Activated gamma-delta T cell treated with Interleukin-2 at 50 U/mL for 16 hours (primary cell): ENCODE data around the gene GALR1.
"Not testable (repeated sequence)": the region's sequence is repeated elsewhere in the genome, so short reads cannot be mapped to it uniquely, and the experiment has no call there.

Experiments
- DNase-seq: peaks from one replicate; pipeline ENCODE4 v3.0.0-alpha.2; 2020

GALR1 gene, protein sequence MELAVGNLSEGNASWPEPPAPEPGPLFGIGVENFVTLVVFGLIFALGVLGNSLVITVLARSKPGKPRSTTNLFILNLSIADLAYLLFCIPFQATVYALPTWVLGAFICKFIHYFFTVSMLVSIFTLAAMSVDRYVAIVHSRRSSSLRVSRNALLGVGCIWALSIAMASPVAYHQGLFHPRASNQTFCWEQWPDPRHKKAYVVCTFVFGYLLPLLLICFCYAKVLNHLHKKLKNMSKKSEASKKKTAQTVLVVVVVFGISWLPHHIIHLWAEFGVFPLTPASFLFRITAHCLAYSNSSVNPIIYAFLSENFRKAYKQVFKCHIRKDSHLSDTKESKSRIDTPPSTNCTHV

DNA sequence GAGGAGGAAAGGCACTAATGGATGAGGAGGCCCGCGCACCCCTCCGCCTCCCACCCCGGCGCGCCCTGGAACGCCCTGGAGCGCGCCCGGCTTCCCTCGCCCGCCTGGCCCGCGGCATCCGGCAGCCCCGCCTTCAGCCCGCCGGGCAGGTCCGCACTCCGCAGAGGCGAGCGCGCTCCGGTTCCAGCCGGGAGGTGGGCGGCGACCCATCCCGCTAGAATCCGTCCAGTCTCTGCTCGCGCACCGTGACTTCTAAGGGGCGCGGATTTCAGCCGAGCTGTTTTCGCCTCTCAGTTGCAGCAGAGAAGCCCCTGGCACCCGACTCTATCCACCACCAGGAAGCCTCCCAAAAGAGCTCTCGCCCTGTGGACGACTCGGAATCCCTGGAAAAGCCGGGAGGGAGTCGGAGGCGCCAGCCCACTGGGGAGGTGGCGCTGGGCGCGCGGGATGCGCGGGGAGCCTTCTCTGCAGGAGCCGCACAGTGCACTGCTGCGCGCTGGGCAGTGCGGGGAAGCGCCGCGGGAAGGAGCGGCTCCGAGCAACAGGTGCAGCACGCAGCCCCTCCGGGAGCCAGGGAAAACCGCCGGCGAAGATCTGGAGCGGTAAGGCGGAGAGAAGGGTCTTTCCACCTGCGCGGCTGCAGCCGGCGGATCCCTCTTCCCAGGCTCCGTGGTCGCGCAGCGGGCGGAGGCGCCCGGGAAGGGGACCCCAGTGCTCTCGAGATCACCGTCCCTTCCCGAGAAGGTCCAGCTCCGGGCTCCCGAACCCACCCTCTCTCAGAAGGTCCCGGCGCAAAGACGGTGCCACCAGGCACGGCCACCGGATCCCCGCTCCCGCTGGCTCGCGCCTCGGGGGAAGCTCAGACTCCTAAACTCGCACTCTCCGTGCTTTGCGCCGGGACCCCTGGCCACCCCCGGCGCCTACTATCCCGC is at the start of gene GALR1:
Gene GALR1 (plus strand): TSS at position 280 of the 932 bp plus-strand sequence. CDS start 701 bp downstream, outside the sequence.
- no peak for DNase-seq

DNA sequence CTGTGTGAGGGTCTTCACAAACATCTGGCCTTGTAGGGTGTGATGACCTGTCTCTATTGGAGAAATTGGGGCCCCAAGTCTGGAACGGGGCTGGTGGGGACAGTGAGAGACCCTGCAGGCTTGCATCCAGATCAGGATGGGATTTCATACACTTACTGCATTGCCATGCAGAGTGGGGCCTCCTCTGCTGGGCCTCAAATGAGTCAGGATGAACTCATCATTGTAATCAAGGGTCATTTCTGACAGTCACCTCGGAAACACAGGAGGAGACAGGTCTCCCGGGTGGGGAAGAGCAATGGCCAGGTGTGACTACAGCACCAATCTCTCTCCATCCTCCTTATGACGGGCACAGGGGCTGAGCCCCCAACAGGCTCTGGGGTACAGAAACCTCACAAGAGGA is 48.1 kb upstream of the GALR1 start:
- no peak for DNase-seq

DNA sequence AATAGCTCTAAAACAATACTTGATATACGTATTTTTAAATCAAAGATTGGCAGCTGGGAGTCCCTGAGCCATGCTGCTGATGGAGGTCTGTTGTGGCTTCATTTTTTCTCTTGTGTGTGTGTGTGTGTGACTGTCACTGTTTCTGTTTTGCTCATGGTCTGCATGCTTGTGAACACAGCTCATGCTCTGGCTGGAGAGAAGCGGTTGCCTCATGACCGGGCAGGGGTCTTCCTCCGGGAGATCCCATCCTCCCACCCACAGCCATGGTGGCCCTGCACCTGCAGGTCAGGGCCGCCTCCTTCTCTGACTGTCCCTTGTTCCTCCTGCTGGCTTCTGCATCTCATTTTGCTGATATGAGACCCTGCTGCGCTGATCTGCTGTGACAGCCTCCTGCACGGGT is 47.3 kb upstream of the GALR1 start:
- no peak for DNase-seq

DNA sequence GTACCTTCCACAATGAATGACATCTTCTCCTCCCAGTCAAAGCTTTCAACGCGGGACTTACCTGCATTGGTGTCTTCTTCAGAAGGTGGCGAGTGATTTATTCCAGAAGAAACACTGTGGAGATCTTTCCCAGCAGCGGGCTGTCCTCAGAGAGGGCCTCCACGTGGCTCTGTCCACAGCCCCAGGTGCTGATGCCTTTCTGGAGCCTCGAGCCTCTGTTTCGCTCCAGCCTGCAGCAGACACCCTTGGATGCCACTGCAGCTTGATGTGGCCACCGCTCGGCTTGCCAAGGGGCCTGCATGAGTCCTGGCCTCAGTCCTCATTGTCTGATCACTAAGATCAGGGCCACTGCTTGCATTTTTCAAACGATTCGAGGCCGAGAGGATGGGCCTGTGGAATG is 46.6 kb upstream of the GALR1 start:
- no peak for DNase-seq

DNA sequence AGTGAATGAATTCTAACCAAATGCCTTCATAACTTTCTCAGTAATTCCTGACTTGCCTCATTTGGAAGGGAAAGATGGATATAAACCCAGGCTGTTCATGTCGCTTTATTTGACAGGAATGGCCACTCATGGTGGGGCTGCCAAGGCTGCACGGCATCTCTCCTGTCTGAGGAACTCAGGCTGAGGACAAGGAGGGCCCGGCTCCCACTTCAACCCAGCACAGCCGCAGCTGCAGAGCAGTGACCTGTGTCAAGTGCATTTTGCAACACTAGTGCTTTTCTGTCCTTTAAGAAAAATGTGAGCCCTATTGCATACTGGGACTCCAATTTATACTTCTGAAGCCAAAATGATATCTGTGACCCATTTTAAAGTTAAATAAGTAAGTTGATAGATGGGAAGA is 45.8 kb upstream of the GALR1 start:
- DNase-seq: no peak

DNA sequence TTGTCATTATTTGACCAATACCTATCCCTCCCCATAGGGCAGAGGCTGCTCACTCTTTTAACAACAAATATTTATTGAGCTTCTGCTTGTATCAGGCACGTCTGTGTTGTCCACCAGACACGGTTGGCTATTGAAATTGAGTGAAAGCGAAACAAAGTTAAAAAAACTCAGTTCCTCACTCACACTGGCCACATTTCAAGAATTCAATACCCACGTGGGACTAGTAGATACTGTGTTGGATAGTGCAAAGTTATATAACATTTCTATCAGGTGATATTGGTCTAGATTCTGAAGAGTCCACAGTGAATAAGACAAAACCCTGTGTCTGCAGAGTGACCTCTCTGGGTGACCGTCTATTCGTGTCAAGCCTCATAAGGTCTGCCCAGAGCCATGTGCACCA is 43.9 kb upstream of the GALR1 start:
- DNase-seq: no peak

DNA sequence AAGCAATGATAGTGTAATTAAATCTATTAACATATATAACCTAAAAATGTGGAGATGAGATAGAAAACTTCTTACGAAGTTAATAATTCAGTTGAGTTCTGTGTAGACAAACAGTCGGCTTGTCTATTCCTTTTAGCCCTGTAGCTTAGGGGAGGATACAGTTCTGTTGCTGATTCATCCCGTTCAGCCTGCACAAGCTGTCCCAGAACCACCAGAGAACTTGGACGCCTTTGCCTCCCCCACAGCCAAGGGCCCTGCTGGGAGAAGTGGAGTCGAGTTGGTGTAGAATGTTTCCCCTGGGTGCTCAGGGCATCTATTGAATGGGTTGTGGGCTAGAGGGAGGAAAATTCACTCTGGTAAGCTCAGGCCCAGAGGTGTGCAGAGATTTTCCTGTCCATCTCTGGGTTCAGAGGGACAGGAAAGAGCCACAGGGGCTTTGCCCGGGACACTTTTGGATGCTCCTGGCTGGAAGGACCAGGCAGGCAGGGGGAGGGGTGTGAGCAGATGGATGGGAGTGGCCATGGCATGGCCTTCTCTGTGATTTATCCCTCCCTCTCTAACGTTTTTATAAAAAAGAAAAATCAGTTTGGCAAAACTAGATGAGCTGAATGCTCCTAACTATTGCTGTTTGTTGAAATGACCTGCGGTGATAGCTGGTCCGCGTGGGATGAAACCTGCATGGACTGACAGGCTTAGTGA is 42.8 kb upstream of the GALR1 start:
- no peak for DNase-seq

DNA sequence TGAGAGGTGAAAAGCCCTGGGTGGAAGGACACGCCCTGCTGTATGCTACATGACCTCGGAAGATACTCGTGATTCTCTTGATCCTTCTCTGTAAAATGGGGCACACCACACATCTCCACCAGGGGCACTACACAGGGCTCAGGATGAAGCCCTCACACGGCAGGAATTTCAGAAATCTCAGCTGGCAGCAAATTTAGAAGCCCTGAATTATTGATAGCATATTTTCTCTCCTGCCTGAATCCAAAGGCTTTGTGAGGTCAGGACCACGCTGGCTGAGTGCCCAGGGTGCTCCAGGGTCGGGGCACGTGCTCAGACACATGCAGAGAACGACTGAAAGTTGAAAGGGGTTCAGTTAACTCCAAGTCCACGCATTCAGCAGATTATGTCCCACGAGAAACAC is 42.1 kb upstream of the GALR1 start:
- DNase-seq: peak; percentile 35

DNA sequence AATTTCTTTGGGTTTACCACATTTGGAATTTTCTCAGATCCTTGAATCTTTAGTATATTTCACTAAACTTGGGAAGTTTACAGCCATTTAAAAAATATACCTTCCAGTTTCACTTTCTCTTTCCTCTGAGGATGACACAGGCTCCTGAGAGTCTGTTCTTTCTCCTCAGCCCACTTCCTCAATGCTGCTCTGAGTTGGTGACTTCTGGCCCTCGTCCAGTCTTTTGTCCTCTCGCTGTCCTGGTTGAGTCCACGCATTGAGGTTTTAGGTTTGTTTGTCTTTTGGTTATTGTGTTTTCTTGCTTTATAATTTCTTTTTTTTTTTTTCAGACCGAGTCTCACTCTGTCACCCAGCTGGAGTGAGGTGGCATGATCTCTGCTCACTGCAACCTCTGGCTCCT is 40.7 kb upstream of the GALR1 start:
- DNase-seq: no peak

DNA sequence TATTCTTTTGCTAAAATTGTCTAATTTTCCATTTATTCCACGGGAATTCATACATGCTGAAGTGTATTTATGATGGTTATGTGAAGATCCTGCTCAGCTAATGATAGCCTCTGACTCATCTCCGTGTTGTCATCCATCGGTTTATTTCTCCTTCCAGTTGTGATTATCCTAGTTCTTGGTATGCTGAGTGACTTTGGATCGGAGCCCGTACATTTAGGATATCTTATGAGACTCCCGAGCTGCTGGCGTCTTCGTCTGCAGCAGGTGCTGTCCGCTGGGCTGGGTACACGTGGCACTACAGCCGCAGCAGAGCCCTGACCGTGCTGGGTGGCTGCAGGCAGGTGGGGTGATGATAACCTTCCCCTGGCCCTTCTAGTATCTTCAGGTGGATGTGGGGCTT is 40.1 kb upstream of the GALR1 start:
- DNase-seq: no peak

DNA sequence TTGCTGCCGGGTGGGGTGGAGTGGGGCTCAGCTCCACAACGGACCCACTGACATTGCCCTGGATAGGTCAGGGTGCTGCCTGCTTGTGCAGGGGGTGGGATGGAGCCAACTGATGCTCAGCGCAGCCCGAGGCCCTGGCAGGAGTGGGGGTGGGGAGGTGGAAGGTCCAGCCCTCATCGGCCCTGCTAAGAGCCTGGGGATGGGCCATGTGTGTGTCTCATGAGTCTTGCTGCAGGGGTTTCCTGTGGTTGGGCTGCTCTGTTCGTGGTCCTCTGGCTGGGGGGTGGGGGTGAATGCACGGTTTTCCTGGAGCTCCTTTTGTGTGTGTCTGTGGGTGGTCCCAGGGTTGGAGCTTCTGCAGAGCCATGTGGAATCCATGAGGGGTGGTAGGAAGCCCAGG is 39.4 kb upstream of the GALR1 start:
- no peak for DNase-seq

DNA sequence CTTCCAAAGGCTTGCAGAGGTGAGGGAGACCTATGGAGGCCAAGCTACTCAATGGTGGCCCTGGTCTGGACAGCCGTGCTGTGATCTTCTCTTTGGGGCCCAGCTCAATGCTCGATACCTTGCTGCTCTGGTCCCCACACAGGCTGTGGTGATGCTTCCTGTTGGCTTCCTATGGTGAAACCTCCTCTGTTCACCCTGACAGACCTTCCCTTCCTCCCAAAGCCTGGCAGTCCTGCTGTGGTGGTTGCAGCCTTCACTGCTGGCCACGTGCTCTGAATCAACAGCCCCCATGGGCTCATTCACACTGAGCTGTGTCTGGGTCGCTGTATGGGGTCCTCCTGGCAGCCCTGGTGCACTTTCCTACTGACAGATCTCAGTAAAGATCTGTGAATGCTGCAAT is 31.0 kb upstream of the GALR1 start:
- no peak for DNase-seq

DNA sequence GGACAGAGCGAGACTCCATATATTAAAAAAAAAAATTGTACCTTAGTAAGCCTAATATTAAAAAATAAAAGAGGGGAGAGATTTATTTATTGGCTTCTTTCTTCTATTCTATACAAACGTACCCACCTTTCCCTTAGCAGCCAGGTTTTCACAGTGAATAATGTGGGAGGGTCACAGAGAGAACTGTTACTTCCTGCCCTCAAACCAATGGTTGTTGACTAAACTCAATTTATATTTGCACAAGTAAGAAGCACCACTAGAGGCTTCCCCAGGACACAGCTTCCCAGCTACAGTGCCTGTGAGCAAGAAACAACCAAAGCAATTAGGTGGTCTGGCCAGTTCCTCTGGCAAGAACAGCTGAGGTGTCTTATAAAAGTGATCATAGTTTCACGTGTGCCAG is 28.9 kb upstream of the GALR1 start:
- no peak for DNase-seq

DNA sequence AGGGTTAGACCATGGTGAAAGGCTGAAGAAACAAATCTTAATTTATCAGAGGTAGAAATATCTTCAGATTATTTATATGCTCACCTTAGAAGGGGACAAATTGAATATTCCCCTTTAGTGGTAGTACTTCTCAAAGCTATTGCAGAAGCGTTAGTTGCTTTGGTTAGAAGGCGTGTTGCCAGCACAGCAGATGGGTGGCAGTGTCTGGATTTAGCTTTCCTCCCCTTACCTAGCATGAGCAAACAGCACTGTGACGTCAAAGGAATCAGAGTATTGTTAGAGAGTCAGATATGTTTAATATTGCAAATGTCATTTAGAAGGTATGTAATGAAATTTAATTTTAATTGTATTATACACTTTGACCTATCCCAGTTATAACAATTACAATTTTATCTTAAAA is 27.2 kb upstream of the GALR1 start:
- DNase-seq: no peak

DNA sequence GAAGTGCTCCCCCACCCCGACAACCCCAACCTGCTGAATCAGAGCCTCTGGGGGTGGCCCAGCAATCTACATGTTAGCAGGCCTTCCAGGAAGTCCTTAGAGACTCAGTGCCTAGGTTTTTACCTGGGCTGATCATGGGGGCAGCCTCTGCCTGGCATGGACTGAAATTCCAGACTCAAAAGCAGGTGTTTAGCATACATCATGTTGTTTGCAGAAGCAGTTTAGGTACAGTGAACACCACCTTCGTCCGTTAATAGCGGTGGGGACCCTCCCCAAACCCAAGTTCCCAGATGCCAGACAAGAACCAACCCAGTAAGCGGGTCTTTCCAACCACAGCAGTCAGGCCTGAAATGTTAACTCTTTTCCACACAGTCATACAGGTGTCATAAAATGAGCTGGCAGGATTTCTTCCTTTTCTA is 26.4 kb upstream of the GALR1 start:
- no peak for DNase-seq

DNA sequence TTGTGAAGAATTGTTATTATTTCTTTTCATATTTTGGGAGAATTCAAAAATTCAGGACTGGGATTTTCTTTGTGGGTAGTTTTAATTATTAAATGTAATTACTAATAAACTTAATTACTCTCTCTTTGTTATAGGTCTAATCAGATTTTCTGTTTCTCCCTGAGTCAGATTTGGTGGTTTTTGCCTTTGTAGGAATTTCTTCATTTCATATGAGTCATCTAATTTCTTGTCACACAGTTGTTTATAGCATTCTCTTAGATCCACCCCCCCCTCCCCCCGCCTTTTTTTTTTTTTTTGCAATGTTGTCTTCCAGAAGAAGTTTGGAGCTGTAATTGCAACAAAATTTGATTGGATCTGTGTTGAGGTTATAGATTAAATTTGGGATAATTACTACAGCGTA is 26.0 kb upstream of the GALR1 start:
- no peak for DNase-seq

DNA sequence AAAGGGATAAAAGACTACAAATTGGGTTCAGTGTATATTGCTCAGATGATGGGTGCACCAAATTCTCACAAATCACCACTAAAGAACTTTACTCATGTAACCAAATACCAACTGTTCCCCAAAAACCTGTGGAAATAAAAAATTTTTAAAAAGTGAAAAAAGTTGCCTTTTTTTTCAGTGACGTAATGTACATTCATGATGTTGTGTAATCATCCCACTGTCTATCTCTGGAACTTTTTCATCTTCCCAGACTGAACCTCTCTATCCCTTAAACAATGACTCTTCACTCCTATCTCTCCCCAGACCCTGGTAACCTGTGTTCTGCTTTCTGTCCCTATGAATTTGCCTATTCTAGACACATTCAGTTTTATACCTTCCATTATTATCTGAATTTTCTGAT is 19.0 kb upstream of the GALR1 start:
- no peak for DNase-seq

DNA sequence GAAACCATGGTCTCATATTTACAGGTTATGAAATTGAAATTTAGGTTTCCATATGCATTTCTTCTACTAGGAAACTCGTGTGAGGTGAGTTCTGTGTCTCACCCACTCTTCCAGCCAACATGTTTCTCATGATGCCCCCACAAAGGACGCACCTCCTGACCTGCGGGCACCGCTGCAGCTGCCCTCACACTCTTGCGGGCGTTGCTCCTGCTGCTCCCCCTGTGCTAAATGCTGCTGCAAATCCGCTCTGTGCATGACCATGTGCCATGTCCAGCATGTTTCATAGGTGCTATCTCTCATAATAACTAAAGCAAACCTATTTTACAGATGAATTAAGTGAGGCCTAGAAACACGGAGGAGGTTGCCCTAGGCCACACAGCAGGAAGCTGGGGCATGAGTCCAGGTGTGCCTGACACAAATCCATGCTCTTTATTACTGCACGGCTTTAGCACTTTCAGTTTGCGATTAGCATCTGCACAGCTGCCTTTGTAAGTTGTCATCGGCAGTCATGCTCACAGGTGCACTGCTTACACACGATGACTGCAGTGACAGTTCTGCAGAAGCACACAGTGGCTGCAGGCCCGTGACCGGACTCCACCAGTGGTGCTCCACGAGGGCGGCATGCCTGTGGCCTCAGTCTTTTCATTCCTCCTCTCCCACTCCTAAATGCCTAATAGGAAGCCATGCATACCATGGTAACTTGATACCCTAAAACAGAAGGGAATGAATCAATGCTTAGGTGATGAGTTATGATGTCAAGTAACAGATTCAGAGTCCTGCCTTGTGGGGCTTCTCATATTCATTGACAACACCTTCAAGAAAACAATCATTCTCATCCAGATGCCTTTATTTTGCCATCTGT is 14.9 kb upstream of the GALR1 start:
- DNase-seq: no peak

DNA sequence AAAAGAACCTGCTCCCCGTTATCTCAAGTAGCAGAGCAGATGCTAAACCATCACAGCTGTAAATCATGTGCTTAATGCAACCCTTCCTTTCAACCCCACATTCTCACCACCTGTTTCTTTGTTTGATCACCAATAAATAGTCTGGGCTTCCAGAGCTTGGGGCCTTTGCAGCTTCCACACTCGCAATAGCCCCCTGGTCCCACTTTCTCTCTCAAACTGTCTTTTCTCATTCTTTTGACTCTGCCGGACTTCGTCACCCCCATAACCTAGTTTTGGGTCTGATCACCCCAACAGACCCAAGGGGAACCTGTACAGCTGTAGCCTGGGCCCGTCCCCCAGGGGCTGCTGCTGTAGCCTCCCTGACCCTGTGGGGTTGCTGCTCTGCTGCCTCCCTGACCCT is 10.4 kb upstream of the GALR1 start:
- not testable (repeated sequence) for DNase-seq

DNA sequence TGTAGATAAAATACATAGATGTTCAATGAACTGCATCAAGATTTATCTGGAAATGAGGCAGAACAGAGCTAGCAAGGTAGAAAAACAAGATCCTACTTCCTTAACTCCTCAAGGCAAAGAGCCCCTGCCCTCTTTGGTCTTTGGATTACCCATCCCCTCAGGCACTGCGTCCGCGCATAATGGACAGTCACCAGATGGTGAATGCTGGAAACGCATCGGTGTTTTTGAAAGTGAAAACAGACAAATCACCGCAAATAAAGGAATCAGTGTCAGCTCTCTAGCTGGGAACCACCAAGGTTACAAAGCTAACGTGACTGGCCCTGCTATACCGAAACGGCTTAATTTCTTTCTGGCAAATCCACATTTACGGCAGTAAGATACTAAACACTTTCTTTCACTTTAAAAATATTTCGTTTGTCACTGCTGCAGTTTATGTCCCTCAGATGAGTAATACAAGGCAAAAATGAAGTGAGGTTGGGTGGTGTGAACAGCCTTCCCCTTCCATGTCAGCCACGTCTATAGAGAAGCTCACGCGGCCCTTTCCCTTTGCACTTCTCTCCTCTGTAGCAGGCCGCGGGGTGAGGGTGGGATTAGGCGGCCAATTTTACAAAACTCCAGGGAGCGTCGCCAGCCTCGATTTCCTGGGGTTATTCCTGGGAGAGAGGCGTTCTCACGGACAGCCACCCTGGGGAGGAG is 627 bp upstream of the GALR1 start:
- DNase-seq: no peak

DNA sequence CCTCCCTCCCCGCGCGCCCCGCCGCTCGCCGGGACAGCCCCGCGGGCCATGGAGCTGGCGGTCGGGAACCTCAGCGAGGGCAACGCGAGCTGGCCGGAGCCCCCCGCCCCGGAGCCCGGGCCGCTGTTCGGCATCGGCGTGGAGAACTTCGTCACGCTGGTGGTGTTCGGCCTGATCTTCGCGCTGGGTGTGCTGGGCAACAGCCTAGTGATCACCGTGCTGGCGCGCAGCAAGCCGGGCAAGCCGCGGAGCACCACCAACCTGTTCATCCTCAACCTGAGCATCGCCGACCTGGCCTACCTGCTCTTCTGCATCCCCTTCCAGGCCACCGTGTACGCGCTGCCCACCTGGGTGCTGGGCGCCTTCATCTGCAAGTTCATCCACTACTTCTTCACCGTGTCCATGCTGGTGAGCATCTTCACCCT is 865 bp downstream of the GALR1 start:
- no peak for DNase-seq
